GM21825 (cell line): ENCODE results near the gene IFNL3.
"Not testable (repeated sequence)": the region's sequence is repeated elsewhere in the genome, so short reads cannot be mapped to it uniquely, and the experiment has no call there.

Source experiments
- ATAC-seq: cut with Tn5 transposase; IDR thresholded peaks from one replicate; pipeline ENCODE4 v1.9.1; 2021; ENCODE audit warnings: mild to moderate bottlenecking, moderate library complexity; ENCODE audit not compliant: unreplicated experiment

IFNL3 gene

GRCh38 chr19:39244410-39245100, at the start of gene IFNL3:
Gene IFNL3 (minus strand): TSS chr19:39245006. CDS start chr19:39244967, 39 bp downstream.
- not testable (repeated sequence) for ATAC-seq

- ATAC-seq, result no peak
Measured at GRCh38 chr19:39293394-39293793, 48.6 kb upstream of the IFNL3 start.

GRCh38 chr19:39284032-39284431, 39.2 kb upstream of the IFNL3 start:
- no peak for ATAC-seq

- ATAC-seq, result no peak
Measured at GRCh38 chr19:39282021-39282420, 37.2 kb upstream of the IFNL3 start.

GRCh38 chr19:39277598-39277997, 32.8 kb upstream of the IFNL3 start:
- no peak for ATAC-seq

GRCh38 chr19:39276740-39277139, 31.9 kb upstream of the IFNL3 start:
- ATAC-seq, result no peak

GRCh38 chr19:39275578-39275977, 30.8 kb upstream of the IFNL3 start:
- no peak for ATAC-seq

- not testable (repeated sequence) for ATAC-seq
Measured at GRCh38 chr19:39273859-39274258, 29.1 kb upstream of the IFNL3 start.

- ATAC-seq, result no peak
Measured at GRCh38 chr19:39270036-39270871, 25.4 kb upstream of the IFNL3 start.

- not testable (repeated sequence) for ATAC-seq
Measured at GRCh38 chr19:39269369-39269768, 24.6 kb upstream of the IFNL3 start.

GRCh38 chr19:39268531-39269223, 23.9 kb upstream of the IFNL3 start:
- not testable (repeated sequence) for ATAC-seq

GRCh38 chr19:39268085-39268484, 23.3 kb upstream of the IFNL3 start, which contains the start of gene IFNL2:
Gene IFNL2 (plus strand): TSS chr19:39268396. CDS start chr19:39268569, 173 bp downstream.
- ATAC-seq, result not testable (repeated sequence)

- no peak for ATAC-seq
Measured at GRCh38 chr19:39265321-39265916, 20.6 kb upstream of the IFNL3 start.

GRCh38 chr19:39264306-39265290, 19.8 kb upstream of the IFNL3 start:
- no peak for ATAC-seq

GRCh38 chr19:39263912-39264305, 19.1 kb upstream of the IFNL3 start:
- no peak for ATAC-seq

GRCh38 chr19:39262496-39262895, 17.7 kb upstream of the IFNL3 start:
- ATAC-seq, result no peak

- no peak for ATAC-seq
Measured at GRCh38 chr19:39261704-39262103, 16.9 kb upstream of the IFNL3 start.

- ATAC-seq, result no peak
Measured at GRCh38 chr19:39257227-39257626, 12.4 kb upstream of the IFNL3 start.

GRCh38 chr19:39254531-39255345, 9.9 kb upstream of the IFNL3 start:
- ATAC-seq, result no peak
